Measurements from ENCODE around the gene MTR.

DNA sequence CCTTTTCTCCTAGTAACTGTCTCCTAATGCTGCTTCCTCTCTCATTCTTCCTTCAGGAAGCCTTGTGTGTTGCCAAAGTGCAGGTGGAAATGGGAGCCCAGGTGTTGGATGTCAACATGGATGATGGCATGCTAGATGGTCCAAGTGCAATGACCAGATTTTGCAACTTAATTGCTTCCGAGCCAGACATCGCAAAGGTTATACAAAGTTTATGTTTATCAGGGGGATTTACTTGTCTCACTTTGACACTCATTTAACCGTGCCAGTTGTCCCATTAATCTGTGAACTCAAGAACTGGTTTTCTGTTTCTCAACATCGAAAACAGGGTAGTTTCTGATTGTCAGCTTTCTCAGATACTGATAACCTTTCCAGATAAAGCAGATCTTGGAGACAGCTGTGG is 40.4 kb downstream of the MTR start:
- TF ChIP-seq, protein P1, sequence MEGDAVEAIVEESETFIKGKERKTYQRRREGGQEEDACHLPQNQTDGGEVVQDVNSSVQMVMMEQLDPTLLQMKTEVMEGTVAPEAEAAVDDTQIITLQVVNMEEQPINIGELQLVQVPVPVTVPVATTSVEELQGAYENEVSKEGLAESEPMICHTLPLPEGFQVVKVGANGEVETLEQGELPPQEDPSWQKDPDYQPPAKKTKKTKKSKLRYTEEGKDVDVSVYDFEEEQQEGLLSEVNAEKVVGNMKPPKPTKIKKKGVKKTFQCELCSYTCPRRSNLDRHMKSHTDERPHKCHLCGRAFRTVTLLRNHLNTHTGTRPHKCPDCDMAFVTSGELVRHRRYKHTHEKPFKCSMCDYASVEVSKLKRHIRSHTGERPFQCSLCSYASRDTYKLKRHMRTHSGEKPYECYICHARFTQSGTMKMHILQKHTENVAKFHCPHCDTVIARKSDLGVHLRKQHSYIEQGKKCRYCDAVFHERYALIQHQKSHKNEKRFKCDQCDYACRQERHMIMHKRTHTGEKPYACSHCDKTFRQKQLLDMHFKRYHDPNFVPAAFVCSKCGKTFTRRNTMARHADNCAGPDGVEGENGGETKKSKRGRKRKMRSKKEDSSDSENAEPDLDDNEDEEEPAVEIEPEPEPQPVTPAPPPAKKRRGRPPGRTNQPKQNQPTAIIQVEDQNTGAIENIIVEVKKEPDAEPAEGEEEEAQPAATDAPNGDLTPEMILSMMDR (IDR thresholded peaks at IDR 0.05; ENCODE audit: insufficient read depth, low read length, poor library complexity, severe bottlenecking), result no peak
- no peak for TF ChIP-seq EZH2phosphoT487 (conservative IDR thresholded peaks at IDR 0.05; ENCODE audit: low read length)

All from SU-DHL-6 (cell line).